ENCODE results near the gene GCK.

The GCK gene

DNA sequence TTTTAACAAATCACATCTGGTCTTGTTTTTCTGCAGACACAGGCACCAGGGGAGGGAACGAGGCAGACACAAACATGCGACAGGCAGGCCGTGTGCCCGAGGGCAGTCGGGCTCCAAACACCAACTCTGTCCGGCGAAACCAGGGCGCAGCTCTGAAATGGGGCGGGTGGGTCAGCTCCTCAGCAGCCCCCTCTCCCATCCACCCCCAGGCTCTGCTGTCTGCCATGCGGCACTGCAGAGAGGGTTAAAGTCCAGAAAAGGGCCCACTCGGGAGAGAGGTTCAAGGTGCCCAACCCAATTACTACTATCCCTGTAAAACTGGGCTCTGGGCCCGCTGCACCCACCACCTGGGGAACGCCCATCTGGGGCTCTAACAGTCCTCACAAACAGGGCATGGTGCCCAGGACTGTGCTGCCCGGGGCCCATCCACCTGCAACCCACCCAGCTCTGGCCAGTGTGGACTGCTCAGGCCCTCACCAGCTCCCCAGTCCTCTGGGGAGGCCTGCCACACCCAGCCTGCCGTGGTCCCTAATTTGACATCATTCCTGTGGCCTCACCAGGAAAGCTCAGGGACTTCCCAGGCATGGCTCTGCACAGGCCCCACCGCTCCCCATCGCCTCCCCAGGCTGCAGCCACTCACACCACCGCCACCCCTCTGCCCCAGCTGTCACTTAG is 30.3 kb upstream of the GCK start:
- Histone ChIP-seq H3K27ac (ENCODE audit: low read length) (no peak overlapping the region), H3K4me3 (ENCODE audit: low read depth in 1 of 2, low read length in 2 of 2) (no peak overlapping the region), H3K27me3 (ENCODE audit: insufficient read depth, low read length, poor library complexity) (no peaks in the 10 kb centered on the region), H3K79me2 (ENCODE audit: insufficient read depth, low read length) (no peaks in the 10 kb centered on the region), H3K4me2 (ENCODE audit: insufficient read depth, low read length) (no peak overlapping the region), H4K20me1 (ENCODE audit: insufficient read depth, low read length) (0 out of 2 replicates have a peak, but pooled peaks cover 4% of the 10 kb centered on the region), H3K4me1 (ENCODE audit: insufficient read depth, low read length) (no peaks in the 10 kb centered on the region), H3K9ac (ENCODE audit: low read depth, low read length) (no peak overlapping the region), H2AFZ (ENCODE audit: low read depth, low read length) (no peak overlapping the region), H3K36me3 (ENCODE audit: insufficient read depth, low read length) (peaks cover 3% of the 10 kb centered on the region; the same call in 1 of the 2 replicates), H3K9me3 (ENCODE audit: insufficient read depth, low read length, severe bottlenecking) (no peaks in the 10 kb centered on the region)
- TF ChIP-seq, protein P1, sequence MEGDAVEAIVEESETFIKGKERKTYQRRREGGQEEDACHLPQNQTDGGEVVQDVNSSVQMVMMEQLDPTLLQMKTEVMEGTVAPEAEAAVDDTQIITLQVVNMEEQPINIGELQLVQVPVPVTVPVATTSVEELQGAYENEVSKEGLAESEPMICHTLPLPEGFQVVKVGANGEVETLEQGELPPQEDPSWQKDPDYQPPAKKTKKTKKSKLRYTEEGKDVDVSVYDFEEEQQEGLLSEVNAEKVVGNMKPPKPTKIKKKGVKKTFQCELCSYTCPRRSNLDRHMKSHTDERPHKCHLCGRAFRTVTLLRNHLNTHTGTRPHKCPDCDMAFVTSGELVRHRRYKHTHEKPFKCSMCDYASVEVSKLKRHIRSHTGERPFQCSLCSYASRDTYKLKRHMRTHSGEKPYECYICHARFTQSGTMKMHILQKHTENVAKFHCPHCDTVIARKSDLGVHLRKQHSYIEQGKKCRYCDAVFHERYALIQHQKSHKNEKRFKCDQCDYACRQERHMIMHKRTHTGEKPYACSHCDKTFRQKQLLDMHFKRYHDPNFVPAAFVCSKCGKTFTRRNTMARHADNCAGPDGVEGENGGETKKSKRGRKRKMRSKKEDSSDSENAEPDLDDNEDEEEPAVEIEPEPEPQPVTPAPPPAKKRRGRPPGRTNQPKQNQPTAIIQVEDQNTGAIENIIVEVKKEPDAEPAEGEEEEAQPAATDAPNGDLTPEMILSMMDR (IDR thresholded peaks at IDR 0.05; ENCODE audit: borderline replicate concordance, extremely low read depth, low read length, poor library complexity, severe bottlenecking): no peak
- no peak for TF ChIP-seq EZH2 (IDR thresholded peaks at IDR 0.05; ENCODE audit: borderline replicate concordance, low read depth, low read length, severe bottlenecking)
- DNase-seq (no peak), ATAC-seq (ENCODE audit: insufficient read depth, low read depth) (no peak)

DNA sequence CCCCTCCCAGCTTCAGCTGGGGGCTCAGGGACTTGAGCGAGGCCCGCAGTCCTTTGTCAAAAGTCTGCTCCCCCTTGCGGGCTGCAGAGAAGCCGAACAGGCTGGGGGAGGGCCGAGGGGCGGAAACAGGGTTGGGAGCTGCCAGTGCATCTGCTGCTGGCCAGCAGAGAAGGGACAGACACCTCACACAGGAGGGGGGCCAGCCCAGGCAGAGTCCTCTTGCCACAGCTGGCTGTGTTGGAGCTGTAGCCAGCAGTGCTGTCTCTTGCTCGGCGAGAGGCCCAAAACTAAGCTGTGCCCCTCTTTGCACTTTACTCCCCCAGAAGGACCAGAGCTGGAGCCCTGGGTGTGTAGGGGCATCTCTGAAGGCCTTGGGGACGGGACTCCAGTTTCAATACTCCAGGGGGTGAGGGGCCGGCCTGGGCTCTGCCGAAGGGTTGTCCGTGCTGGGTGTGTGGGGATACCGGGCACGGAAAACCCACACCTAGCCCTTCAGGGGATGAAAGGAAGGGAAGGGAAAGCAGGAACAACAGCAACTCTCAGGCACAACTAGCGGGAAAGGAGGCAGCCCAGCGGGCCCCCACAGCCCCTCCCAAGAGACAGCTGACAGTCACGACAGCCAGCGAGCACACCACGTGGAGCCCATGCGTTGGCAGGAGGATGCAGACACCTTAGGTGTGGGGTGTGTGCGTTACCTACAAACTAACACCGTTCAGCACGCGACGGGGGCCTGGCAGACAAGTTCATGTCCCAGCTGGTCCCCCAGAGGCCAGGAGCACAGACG is 29.4 kb upstream of the GCK start:
- no peaks in the 10 kb centered on the region for H3K27me3 ChIP-seq (ENCODE audit: insufficient read depth, low read length, poor library complexity)
- H3K4me1 ChIP-seq (ENCODE audit: insufficient read depth, low read length): no peaks in the 10 kb centered on the region
- no peak overlapping the region for H3K9ac ChIP-seq (ENCODE audit: low read depth, low read length)
- no peaks in the 10 kb centered on the region for H3K9me3 ChIP-seq (ENCODE audit: insufficient read depth, low read length, severe bottlenecking)
- peaks cover 7% of the 10 kb centered on the region; the same call in 1 of the 2 replicates for H4K20me1 ChIP-seq (ENCODE audit: insufficient read depth, low read length)
- ATAC-seq (ENCODE audit: insufficient read depth, low read depth) (no peak), DNase-seq (no peak)
- H3K4me3 ChIP-seq (ENCODE audit: low read depth in 1 of 2, low read length in 2 of 2): no peak overlapping the region
- H3K4me2 ChIP-seq (ENCODE audit: insufficient read depth, low read length): no peak overlapping the region
- H3K79me2 ChIP-seq (ENCODE audit: insufficient read depth, low read length): no peaks in the 10 kb centered on the region
- H2AFZ ChIP-seq (ENCODE audit: low read depth, low read length): no peak overlapping the region
- no peak for TF ChIP-seq EZH2 (IDR thresholded peaks at IDR 0.05; ENCODE audit: borderline replicate concordance, low read depth, low read length, severe bottlenecking)
- TF ChIP-seq, protein P1 (IDR thresholded peaks at IDR 0.05; ENCODE audit: borderline replicate concordance, extremely low read depth, low read length, poor library complexity, severe bottlenecking): no peak
- H3K36me3 ChIP-seq (ENCODE audit: insufficient read depth, low read length): peaks cover 6% of the 10 kb centered on the region; the same call in 1 of the 2 replicates
- no peak overlapping the region for H3K27ac ChIP-seq (ENCODE audit: low read length)

DNA sequence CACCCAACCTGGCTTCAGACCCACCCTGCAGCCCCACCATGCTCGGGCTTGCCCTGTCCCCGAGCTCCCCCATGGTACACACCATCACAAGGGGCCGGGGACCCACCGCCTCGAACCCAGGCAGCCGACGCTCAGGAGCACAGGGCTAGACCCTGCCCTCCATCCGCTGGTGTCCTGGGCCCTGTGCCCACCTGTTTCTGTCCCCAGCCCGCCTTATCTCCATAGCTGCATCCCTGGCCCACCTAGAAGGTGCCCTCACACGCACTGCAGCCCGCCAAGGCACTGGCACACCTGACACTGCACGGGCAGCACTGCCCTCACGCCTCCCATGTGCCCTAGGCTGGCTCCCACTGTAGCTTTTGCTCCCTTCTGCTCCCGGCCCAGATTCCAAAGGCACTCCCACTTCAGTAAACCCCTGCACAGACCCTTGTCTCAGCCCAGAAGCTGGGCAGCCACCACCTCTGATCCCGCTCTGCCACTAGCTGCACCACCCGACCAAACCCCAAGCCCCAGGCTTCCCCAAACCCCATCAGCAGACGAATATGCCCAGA is 28.7 kb upstream of the GCK start:
- no peak for ATAC-seq (ENCODE audit: insufficient read depth, low read depth)
- Histone ChIP-seq H3K27ac (ENCODE audit: low read length) (no peak overlapping the region), H3K4me2 (ENCODE audit: insufficient read depth, low read length) (no peak overlapping the region), H2AFZ (ENCODE audit: low read depth, low read length) (no peak overlapping the region), H3K36me3 (ENCODE audit: insufficient read depth, low read length) (peaks cover 13% of the 10 kb centered on the region), H3K79me2 (ENCODE audit: insufficient read depth, low read length) (no peaks in the 10 kb centered on the region), H3K4me1 (ENCODE audit: insufficient read depth, low read length) (no peaks in the 10 kb centered on the region), H3K27me3 (ENCODE audit: insufficient read depth, low read length, poor library complexity) (no peaks in the 10 kb centered on the region), H3K9me3 (ENCODE audit: insufficient read depth, low read length, severe bottlenecking) (no peaks in the 10 kb centered on the region), H3K4me3 (ENCODE audit: low read depth in 1 of 2, low read length in 2 of 2) (no peak overlapping the region), H3K9ac (ENCODE audit: low read depth, low read length) (no peak overlapping the region), H4K20me1 (ENCODE audit: insufficient read depth, low read length) (peaks cover 13% of the 10 kb centered on the region)
- no peak for DNase-seq
- TF ChIP-seq, protein P1 (IDR thresholded peaks at IDR 0.05; ENCODE audit: borderline replicate concordance, extremely low read depth, low read length, poor library complexity, severe bottlenecking): no peak
- no peak for TF ChIP-seq EZH2 (IDR thresholded peaks at IDR 0.05; ENCODE audit: borderline replicate concordance, low read depth, low read length, severe bottlenecking)

Measured in DND-41 (cell line).